Activated CD4-positive, alpha-beta T cell treated with anti-CD3 and anti-CD28 coated beads, Interleukin-2, amount 50 U/mL, for 1 hour (primary cell): ENCODE measurements around the gene DHRS13.

Experiments used
- DNase-seq: peaks from one replicate; pipeline ENCODE4 v3.0.0-alpha.2; 2020

The DHRS13 gene

GRCh38 chr17:28856028-28856574, 46.8 kb downstream of the DHRS13 start:
- no peak for DNase-seq

GRCh38 chr17:28855336-28855679, 47.6 kb downstream of the DHRS13 start:
- DNase-seq, result no peak

- peak; percentile 79 for DNase-seq
Observed at GRCh38 chr17:28854457-28855335, 48.2 kb downstream of the DHRS13 start, which contains the start of gene ERAL1. Gene ERAL1 (plus strand): TSS chr17:28855016. CDS start chr17:28855035, 19 bp downstream.

GRCh38 chr17:28853295-28853694, 49.6 kb downstream of the DHRS13 start:
- no peak for DNase-seq

GRCh38 chr17:28849281-28849680, 53.6 kb downstream of the DHRS13 start:
- no peak for DNase-seq

GRCh38 chr17:28848667-28849066, 54.2 kb downstream of the DHRS13 start:
- peak; percentile 60 for DNase-seq
